HCT116 (cell line): Measurements from ENCODE around the gene SLC11A1. TPM values are rescaled to one million over a fixed set of nuclear protein-coding genes. Genes with fewer than 3 reads are reported as not detected.

ENCODE experiments used
- ATAC-seq: fragments of 200-7000 bp; cut with Tn5 transposase; 2 replicates; pipeline ENCODE4 v1.9.1; 2020; ENCODE audit warnings: mild to moderate bottlenecking, moderate library complexity
- BruUV-seq: library from RNA; stranded (reverse); fragments of 400-500 nt; replicated peaks from 2 replicates; lab custom pipeline; 2021; lab: Mats Ljungman, UMichigan
- CTCF ChIA-PET: fragments of 300-600 bp; sonication (Branson Sonifier 250); formaldehyde crosslinking; loops from one replicate; lab custom pipeline; 2021; ENCODE audit warnings: antibody characterized with exemption; lab: Charles Lee
- POLR2A ChIA-PET: fragments of 300-600, 350-600 bp; sonication (Branson Sonifier 250); formaldehyde crosslinking; loops from one replicate; lab custom pipeline; 2021; ENCODE audit warnings: antibody characterized with exemption; lab: Charles Lee
- RAD21 ChIA-PET, 2 experiments: fragments of 300-600 bp; sonication (Branson Sonifier 250); formaldehyde crosslinking; loops; one replicate each; lab custom pipeline; 2023; ENCODE audit warnings: low total read pairs in 2 of 2; ENCODE audit not compliant: uncharacterized antibody in 2 of 2, unreplicated experiment in 2 of 2, low non-redundant PET in 1 of 2; lab: Charles Lee
- DNase-seq: peaks from one replicate; pipeline ENCODE4 v3.0.0-alpha.2; 2010; ENCODE audit warnings: low read depth, low spot score
- H2AFZ ChIP-seq: fragments of 200-600 bp; shearing (Covaris generic), sonication (generic); 2 replicates; pipeline ENCODE4 v1.6.1; 2017; ENCODE audit warnings: low read depth, mixed run types, mixed read lengths, antibody characterized with exemption, low read length; ENCODE audit not compliant: poor library complexity, severe bottlenecking
- H3K27ac ChIP-seq: 2 replicates; pipeline ENCODE4 v1.5.1; 2012; ENCODE audit warnings: low read depth, low read length
- H3K27me3 ChIP-seq: fragments of 200-600 bp; sonication (generic); 2 replicates; pipeline ENCODE4 v1.6.1; 2016; ENCODE audit warnings: mixed run types, low read length, mixed read lengths; ENCODE audit not compliant: insufficient read depth
- H3K36me3 ChIP-seq, 2 experiments: fragments of 200-500 bp in 1 of 2; fragments of 200-600 bp in 1 of 2; sonication (Bioruptor generic) in 1 of 2; sonication (generic) in 1 of 2; 2 replicates each; pipeline versions ENCODE4 v1.5.1 to v1.6.1; 2014 to 2016; ENCODE audit warnings: low read length in 2 of 2, inconsistent platforms in 1 of 2, mixed read lengths in 1 of 2, mixed run types in 1 of 2; ENCODE audit not compliant: insufficient read depth in 2 of 2, control insufficient read depth in 1 of 2
- H3K4me1 ChIP-seq, 2 experiments: fragments of 200-600 bp in 1 of 2; sonication (generic) in 1 of 2; 2 replicates each; pipeline versions ENCODE4 v1.5.1 to v1.6.1; 2012 to 2017; ENCODE audit warnings: low read length in 2 of 2, inconsistent platforms in 1 of 2, mild to moderate bottlenecking in 1 of 2, mixed read lengths in 1 of 2, mixed run types in 1 of 2, moderate library complexity in 1 of 2; ENCODE audit not compliant: insufficient read depth in 2 of 2, control insufficient read depth in 1 of 2
- H3K4me2 ChIP-seq: fragments of 200-600 bp; sonication (generic); 2 replicates; pipeline ENCODE4 v1.6.1; 2017; ENCODE audit warnings: mixed run types, low read length, mixed read lengths
- H3K4me3 ChIP-seq, 2 experiments: fragments of 200-600 bp in 1 of 2; sonication (generic) in 1 of 2; replicated peaks in 1 of 2; 2 replicates each; pipeline ENCODE4 v1.5.1; 2011 to 2016; ENCODE audit warnings: low read length in 2 of 2, control low read depth in 1 of 2, low read depth in 1 of 2, mild to moderate bottlenecking in 1 of 2, mixed read lengths in 1 of 2, mixed run types in 1 of 2
- H3K79me2 ChIP-seq: fragments of 200-600 bp; sonication (generic); 2 replicates; pipeline ENCODE4 v1.6.1; 2017; ENCODE audit warnings: mild to moderate bottlenecking, mixed run types, low read length, moderate library complexity, mixed read lengths; ENCODE audit not compliant: insufficient read depth
- H3K9ac ChIP-seq: fragments of 200-600 bp; sonication (generic); 2 replicates; pipeline ENCODE4 v1.6.1; 2016; ENCODE audit warnings: low read length, mixed read lengths
- H3K9me2 ChIP-seq: fragments of 200-600 bp; sonication (generic), shearing (Covaris generic); 2 replicates; pipeline ENCODE4 v1.6.1; 2017; ENCODE audit warnings: mixed run types, mild to moderate bottlenecking, moderate library complexity; ENCODE audit not compliant: insufficient read depth
- H3K9me3 ChIP-seq, 2 experiments: fragments of 200-500 bp in 1 of 2; fragments of 200-600 bp in 1 of 2; sonication (Bioruptor generic) in 1 of 2; sonication (generic) in 1 of 2; 2 replicates each; pipeline ENCODE4 v1.6.1; 2014 to 2017; ENCODE audit warnings: low read length in 2 of 2, mixed read lengths in 2 of 2, inconsistent platforms in 1 of 2, low read depth in 1 of 2, mild to moderate bottlenecking in 1 of 2, mixed run types in 1 of 2, moderate library complexity in 1 of 2; ENCODE audit not compliant: control insufficient read depth in 1 of 2, insufficient read depth in 1 of 2
- H4K20me1 ChIP-seq: fragments of 200-600 bp; sonication (generic), shearing (Covaris generic); 2 replicates; pipeline ENCODE4 v1.6.1; 2017; ENCODE audit warnings: mixed run types, mild to moderate bottlenecking, moderate library complexity; ENCODE audit not compliant: insufficient read depth
- ATF3 ChIP-seq: IDR thresholded peaks from 2 replicates; pipeline ENCODE4 v1.6.1; 2012
- CBX3 ChIP-seq: IDR thresholded peaks from 2 replicates; pipeline ENCODE4 v1.6.1; 2012; ENCODE audit warnings: low read depth
- CEBPB ChIP-seq: IDR thresholded peaks from 2 replicates; pipeline ENCODE4 v1.6.1; 2012; ENCODE audit warnings: low read depth
- EGR1 ChIP-seq: IDR thresholded peaks from 2 replicates; pipeline ENCODE4 v1.6.1; 2012; ENCODE audit warnings: low read depth
- EZH2 ChIP-seq: fragments of 200-600 bp; sonication (generic); IDR thresholded peaks from 2 replicates; pipeline ENCODE4 v1.6.1; 2017; ENCODE audit warnings: antibody characterized with exemption, mixed run types
- FOSL1 ChIP-seq: IDR thresholded peaks from 2 replicates; pipeline ENCODE4 v1.6.1; 2012; ENCODE audit warnings: low read depth
- POLR2A ChIP-seq: IDR thresholded peaks from 2 replicates; pipeline ENCODE4 v1.7.0; 2011; ENCODE audit warnings: borderline replicate concordance; ENCODE audit not compliant: insufficient read depth, insufficient read length; ENCODE audit errors: extremely low read depth
- POLR2AphosphoS5 ChIP-seq: IDR thresholded peaks from 2 replicates; pipeline ENCODE4 v1.6.1; 2011; ENCODE audit warnings: mild to moderate bottlenecking, low read depth, low read length, moderate library complexity
- RAD21 ChIP-seq: IDR thresholded peaks from 2 replicates; pipeline ENCODE4 v1.6.1; 2012; ENCODE audit warnings: low read depth, mild to moderate bottlenecking
- SIN3A ChIP-seq: IDR thresholded peaks from 2 replicates; pipeline ENCODE4 v1.6.1; 2012; ENCODE audit warnings: low read depth
- SRF ChIP-seq: IDR thresholded peaks from 2 replicates; pipeline ENCODE4 v1.6.1; 2012; ENCODE audit warnings: low read depth
- TCF7L2 ChIP-seq: IDR thresholded peaks from 2 replicates; pipeline ENCODE4 v1.7.0; 2011; ENCODE audit warnings: borderline replicate concordance, inconsistent platforms; ENCODE audit not compliant: insufficient read depth, insufficient read length; ENCODE audit errors: extremely low read depth
- ZFX ChIP-seq: fragments of 450-650 bp; IDR thresholded peaks from 2 replicates; pipeline ENCODE4 v1.6.1; 2017
- ZNF274 ChIP-seq: fragments of 200-500 bp; sonication (Bioruptor generic); IDR thresholded peaks from 2 replicates; pipeline ENCODE4 v1.6.1; 2014; ENCODE audit warnings: mild to moderate bottlenecking, low read depth, low read length, inconsistent platforms
- intact Hi-C: fragments of 100-400 bp; cut with micrococcal nuclease; formaldehyde crosslinking; loops from 2 replicates; pipeline ENCODE4 v1.10.0; 2022
- total RNA-seq: library from RNA; stranded (reverse); gene quantifications from one replicate; pipeline ENCODE4 v1.2.1, GENCODE V29; 2021; ENCODE audit not compliant: unreplicated experiment
- TF ChIP-seq, protein P1 (sequence below): IDR thresholded peaks from 2 replicates; pipeline ENCODE4 v1.6.1; 2012; ENCODE audit warnings: low read depth
- TF ChIP-seq, protein P2 (sequence below): IDR thresholded peaks from 2 replicates; pipeline ENCODE4 v1.6.1; 2011; ENCODE audit warnings: mild to moderate bottlenecking, low read length, moderate library complexity; ENCODE audit not compliant: insufficient replicate concordance; ENCODE audit errors: extremely low read depth
- TF ChIP-seq, protein P3 (sequence below), 3 experiments: fragments of 200-600 bp in 1 of 3; sonication (generic) in 1 of 3; IDR thresholded peaks in 2 of 3; conservative IDR thresholded peaks in 1 of 3; 2 replicates each; pipeline ENCODE4 v1.5.1; 2012 to 2017; ENCODE audit warnings: low read depth in 2 of 3, low read length in 2 of 3, antibody characterized with exemption in 1 of 3, borderline replicate concordance in 1 of 3, control low read depth in 1 of 3, mild to moderate bottlenecking in 1 of 3, mixed read lengths in 1 of 3, mixed run types in 1 of 3, moderate library complexity in 1 of 3; ENCODE audit not compliant: insufficient read depth in 1 of 3

SLC11A1 gene
- total RNA-seq, 1 experiment from 2014 or later: 0.42 TPM

DNA sequence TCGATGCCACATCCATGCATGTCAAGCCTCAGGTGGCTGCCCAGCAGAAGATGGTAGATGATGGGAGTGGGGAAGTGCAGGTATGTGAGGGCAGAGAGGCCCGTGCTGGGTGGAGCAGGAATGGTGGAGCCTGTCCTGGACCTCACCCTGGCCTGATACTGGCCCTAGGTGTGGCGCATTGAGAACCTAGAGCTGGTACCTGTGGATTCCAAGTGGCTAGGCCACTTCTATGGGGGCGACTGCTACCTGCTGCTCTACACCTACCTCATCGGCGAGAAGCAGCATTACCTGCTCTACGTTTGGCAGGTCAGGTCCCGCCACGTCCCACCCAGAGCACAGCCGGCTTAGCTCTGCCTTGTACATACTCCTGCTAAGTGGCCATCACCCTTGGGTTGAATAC is 49.8 kb downstream of the SLC11A1 start:
- H2AFZ ChIP-seq: no peak overlapping the region
- RAD21 ChIA-PET: no interaction called here
- intact Hi-C loops: no loop called here
- CTCF ChIA-PET: no interaction called here
- H3K79me2 ChIP-seq: no peaks in the 10 kb centered on the region
- no peaks in the 10 kb centered on the region for H3K9me3 ChIP-seq
- TF ChIP-seq EZH2: no peak
- no peak for TF ChIP-seq EGR1
- TF ChIP-seq SIN3A: no peak
- TF ChIP-seq POLR2A: no peak
- TF ChIP-seq, protein P1, sequence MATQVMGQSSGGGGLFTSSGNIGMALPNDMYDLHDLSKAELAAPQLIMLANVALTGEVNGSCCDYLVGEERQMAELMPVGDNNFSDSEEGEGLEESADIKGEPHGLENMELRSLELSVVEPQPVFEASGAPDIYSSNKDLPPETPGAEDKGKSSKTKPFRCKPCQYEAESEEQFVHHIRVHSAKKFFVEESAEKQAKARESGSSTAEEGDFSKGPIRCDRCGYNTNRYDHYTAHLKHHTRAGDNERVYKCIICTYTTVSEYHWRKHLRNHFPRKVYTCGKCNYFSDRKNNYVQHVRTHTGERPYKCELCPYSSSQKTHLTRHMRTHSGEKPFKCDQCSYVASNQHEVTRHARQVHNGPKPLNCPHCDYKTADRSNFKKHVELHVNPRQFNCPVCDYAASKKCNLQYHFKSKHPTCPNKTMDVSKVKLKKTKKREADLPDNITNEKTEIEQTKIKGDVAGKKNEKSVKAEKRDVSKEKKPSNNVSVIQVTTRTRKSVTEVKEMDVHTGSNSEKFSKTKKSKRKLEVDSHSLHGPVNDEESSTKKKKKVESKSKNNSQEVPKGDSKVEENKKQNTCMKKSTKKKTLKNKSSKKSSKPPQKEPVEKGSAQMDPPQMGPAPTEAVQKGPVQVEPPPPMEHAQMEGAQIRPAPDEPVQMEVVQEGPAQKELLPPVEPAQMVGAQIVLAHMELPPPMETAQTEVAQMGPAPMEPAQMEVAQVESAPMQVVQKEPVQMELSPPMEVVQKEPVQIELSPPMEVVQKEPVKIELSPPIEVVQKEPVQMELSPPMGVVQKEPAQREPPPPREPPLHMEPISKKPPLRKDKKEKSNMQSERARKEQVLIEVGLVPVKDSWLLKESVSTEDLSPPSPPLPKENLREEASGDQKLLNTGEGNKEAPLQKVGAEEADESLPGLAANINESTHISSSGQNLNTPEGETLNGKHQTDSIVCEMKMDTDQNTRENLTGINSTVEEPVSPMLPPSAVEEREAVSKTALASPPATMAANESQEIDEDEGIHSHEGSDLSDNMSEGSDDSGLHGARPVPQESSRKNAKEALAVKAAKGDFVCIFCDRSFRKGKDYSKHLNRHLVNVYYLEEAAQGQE: no peak
- TF ChIP-seq, protein P2, sequence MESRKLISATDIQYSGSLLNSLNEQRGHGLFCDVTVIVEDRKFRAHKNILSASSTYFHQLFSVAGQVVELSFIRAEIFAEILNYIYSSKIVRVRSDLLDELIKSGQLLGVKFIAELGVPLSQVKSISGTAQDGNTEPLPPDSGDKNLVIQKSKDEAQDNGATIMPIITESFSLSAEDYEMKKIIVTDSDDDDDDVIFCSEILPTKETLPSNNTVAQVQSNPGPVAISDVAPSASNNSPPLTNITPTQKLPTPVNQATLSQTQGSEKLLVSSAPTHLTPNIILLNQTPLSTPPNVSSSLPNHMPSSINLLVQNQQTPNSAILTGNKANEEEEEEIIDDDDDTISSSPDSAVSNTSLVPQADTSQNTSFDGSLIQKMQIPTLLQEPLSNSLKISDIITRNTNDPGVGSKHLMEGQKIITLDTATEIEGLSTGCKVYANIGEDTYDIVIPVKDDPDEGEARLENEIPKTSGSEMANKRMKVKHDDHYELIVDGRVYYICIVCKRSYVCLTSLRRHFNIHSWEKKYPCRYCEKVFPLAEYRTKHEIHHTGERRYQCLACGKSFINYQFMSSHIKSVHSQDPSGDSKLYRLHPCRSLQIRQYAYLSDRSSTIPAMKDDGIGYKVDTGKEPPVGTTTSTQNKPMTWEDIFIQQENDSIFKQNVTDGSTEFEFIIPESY: no peak
- no peak for TF ChIP-seq SRF
- TF ChIP-seq, protein P3, sequence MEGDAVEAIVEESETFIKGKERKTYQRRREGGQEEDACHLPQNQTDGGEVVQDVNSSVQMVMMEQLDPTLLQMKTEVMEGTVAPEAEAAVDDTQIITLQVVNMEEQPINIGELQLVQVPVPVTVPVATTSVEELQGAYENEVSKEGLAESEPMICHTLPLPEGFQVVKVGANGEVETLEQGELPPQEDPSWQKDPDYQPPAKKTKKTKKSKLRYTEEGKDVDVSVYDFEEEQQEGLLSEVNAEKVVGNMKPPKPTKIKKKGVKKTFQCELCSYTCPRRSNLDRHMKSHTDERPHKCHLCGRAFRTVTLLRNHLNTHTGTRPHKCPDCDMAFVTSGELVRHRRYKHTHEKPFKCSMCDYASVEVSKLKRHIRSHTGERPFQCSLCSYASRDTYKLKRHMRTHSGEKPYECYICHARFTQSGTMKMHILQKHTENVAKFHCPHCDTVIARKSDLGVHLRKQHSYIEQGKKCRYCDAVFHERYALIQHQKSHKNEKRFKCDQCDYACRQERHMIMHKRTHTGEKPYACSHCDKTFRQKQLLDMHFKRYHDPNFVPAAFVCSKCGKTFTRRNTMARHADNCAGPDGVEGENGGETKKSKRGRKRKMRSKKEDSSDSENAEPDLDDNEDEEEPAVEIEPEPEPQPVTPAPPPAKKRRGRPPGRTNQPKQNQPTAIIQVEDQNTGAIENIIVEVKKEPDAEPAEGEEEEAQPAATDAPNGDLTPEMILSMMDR (IDR thresholded peaks at IDR 0.05 in 2 of 3, conservative IDR thresholded peaks at IDR 0.05 in 1 of 3; ENCODE audit: borderline replicate concordance in 1 of 3, insufficient read depth in 1 of 3, low read depth in 2 of 3, low read length in 2 of 3): no peak
- TF ChIP-seq CBX3: no peak
- no peak for TF ChIP-seq TCF7L2
- no peak for TF ChIP-seq ZNF274
- TF ChIP-seq FOSL1: no peak
- TF ChIP-seq RAD21: no peak
- TF ChIP-seq CEBPB: no peak
- TF ChIP-seq ZFX: no peak
- no peak for TF ChIP-seq ATF3
- TF ChIP-seq POLR2AphosphoS5: no peak
- no peak overlapping the region for H3K4me2 ChIP-seq
- H3K4me1 ChIP-seq: peaks cover 0 to 3% of the 10 kb centered on the region in 2 experiments; a peak in 1 of 4 replicates
- no peak overlapping the region for H3K4me3 ChIP-seq
- no peak for ATAC-seq
- H3K9me2 ChIP-seq: no peaks in the 10 kb centered on the region
- BruUV-seq: no TSS peak
- no peak overlapping the region for H3K27ac ChIP-seq
- POLR2A ChIA-PET: no interaction called here
- no peak for DNase-seq
- H3K36me3 ChIP-seq: no peaks in the 10 kb centered on the region
- no peaks in the 10 kb centered on the region for H3K27me3 ChIP-seq
- no peak overlapping the region for H3K9ac ChIP-seq
- no peaks in the 10 kb centered on the region for H4K20me1 ChIP-seq
